ENCODE data around the gene ADAMTS16.

Gene ADAMTS16

DNA sequence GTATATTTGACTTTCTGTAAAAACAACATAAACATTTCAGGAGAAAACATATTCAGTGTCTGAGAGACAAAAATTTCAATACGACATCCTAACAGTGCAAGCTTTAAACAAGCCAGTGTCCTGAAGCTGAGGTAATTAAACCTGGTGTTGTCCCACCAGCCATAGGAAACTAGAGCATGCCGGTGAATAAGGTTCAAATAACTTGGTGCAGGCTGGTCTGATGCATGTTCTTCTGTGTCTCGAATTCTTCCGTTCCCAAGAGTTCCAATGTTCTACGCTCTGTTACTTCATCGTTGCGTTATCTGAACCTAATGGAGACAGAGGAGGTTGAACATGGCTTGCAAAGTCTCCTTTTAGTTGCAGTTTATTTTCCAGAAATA, 48.9 kb downstream of the ADAMTS16 start:
- DNase-seq = no peak

DNA sequence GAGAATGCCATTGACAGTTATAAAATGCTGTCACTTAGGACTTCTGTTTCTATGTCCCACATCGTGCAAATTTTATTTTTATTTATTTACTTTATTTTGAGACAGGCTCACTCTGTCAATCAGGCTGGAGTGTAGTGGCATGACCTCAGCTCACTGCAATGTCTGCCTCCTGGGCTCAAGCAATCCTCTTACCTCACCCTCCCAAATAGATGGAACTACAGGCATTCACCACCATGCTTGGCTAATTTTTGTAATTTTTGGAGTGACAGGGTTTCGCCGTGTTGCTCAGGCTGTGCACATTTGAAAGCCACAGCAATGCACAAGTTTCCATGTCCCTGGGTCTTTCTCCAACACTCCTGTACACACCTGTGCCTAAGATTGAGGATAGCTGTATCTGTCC, 51.8 kb downstream of the ADAMTS16 start:
- DNase-seq = no peak

DNA sequence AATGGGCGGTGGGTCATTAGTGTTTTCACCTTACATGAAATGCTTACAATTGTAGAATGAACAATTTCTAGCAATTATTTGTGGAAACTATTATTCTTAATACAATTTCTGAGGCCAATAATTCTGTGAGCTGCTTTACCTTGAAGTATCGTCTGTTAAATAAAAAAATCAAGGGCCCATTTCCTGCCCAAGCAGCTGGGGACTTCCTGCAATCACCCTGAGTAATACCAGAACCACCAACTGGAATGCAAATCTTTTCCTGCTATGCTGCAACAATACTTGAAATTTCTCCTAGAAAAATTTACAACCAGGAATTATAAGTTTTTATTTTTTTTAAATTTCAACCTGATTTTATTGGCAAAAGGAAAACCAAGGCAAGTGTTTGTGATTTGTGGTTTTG, 52.6 kb downstream of the ADAMTS16 start:
- DNase-seq = no peak

GRCh38 chr5:5195128-5195918, 55.2 kb downstream of the ADAMTS16 start:
- DNase-seq = no peak

GRCh38 chr5:5198135-5198534, 58.0 kb downstream of the ADAMTS16 start:
- DNase-seq = no peak

- no peak for DNase-seq
These were observed 58.7 kb downstream of the ADAMTS16 start for GRCh38 chr5:5198815-5199214.

DNA sequence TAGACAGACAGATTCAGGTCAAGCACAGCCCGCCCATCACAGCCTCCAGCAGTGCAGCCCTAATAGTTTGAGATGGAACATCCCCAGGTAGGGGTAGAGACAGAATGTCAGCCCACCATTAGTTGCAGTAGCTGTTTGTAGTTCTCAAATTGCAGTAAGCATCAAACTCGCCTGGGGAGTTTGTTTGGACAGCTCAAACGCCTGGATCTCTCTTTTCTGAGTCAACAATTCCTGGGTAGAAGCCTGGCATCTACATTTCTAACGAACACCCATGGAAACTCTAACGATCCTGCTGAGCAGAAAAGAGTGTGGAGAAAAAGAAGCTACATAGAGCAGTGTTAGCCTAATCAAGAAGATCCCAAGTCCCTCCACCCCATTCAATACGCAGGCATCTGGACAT, 59.4 kb downstream of the ADAMTS16 start:
- no peak for DNase-seq

- DNase-seq = no peak
These were observed 60.0 kb downstream of the ADAMTS16 start for GRCh38 chr5:5200133-5200532.

DNA sequence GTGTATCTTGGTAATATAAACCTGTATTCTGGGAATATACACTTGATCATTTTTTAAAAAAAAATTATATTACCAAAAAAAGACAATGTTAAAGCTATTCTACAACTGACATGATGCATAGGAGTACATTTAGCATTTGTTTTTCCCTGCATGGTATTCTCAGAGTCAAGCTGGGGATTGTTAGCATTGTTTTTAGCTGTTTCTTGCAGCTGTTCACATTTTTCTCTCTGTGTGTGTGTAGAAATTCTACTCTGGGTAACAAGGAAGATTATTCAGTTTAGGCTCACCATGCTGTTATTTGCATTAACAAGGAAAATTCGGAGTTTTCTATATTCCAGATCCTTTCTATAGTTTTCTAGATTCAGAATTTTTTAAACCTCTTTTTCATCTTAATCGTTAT, 62.2 kb downstream of the ADAMTS16 start:
- no peak for DNase-seq

- DNase-seq = no peak
These were observed 63.3 kb downstream of the ADAMTS16 start for GRCh38 chr5:5203451-5203850.

- no peak for DNase-seq
These were observed 67.7 kb downstream of the ADAMTS16 start for GRCh38 chr5:5207828-5208227.

GRCh38 chr5:5209089-5209488, 69.0 kb downstream of the ADAMTS16 start:
- no peak for DNase-seq

GRCh38 chr5:5209510-5210286, 69.6 kb downstream of the ADAMTS16 start:
- DNase-seq = no peak

DNA sequence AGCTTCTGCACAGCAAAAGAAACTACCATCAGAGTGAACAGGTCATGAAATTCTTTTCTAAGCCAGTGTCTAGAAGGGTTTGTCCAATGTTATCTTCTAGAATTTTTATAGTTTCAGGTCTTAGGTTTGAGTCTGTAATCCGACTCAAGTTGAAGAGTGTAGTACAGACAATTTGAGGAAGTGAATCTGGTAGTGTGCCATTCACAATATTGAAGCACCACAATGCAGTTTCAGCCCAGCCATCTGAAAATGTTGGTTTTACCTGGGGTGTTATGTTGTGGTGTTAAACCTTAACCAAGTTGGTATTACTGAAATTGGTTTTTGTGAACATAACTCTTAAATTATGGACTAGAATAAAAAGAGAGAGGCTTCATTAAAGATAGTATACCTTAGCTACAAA, 77.2 kb downstream of the ADAMTS16 start:
- no peak for DNase-seq

DNA sequence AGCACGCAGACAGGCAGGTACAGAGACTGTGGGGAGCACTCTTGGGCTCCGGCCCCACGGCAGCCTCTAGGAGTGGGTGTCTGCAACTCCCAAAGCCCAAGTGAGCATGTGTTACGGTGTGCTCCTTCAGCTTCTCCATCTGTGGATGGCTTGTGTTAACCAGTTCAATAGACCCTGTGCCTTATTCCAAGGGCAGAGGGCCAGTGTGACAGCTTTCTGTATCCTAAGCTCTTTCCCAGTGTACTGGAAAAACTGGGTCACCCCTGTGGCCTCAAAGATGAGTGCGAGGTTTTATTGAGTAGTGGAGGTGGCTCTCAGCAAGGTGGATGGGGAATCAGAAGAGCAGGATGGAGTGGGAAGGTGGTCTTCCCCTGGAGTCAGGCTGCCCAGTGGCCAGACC, 78.3 kb downstream of the ADAMTS16 start:
- DNase-seq = no peak

- DNase-seq = no peak
These were observed 79.4 kb downstream of the ADAMTS16 start for GRCh38 chr5:5219541-5219940.

- DNase-seq = no peak
These were observed 80.9 kb downstream of the ADAMTS16 start for GRCh38 chr5:5220901-5221631.

GRCh38 chr5:5221724-5222123, 81.6 kb downstream of the ADAMTS16 start:
- DNase-seq = no peak

DNA sequence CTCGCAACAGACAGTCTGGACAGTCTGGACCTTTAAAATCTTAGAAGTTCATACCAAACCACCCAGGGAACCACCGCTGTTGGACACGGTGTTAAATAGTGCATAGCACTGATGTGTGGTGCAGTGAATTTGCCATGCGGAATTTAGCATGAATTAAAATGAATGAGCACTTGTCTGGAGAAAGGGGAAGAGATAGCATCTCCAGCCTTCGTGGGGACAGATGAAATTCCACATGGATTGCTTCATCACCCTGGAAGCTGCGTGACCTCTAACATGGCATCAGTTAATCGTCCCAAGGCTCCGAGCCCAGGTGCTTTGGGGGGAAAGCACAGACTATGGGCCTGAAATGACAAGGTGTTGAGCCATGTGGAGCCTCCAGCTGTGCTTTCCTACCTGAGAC, 91.4 kb downstream of the ADAMTS16 start:
- no peak for DNase-seq

- no peak for DNase-seq
These were observed 94.8 kb downstream of the ADAMTS16 start for GRCh38 chr5:5234912-5235311.

- DNase-seq = no peak
These were observed 95.6 kb downstream of the ADAMTS16 start for GRCh38 chr5:5235685-5236084.

DNA sequence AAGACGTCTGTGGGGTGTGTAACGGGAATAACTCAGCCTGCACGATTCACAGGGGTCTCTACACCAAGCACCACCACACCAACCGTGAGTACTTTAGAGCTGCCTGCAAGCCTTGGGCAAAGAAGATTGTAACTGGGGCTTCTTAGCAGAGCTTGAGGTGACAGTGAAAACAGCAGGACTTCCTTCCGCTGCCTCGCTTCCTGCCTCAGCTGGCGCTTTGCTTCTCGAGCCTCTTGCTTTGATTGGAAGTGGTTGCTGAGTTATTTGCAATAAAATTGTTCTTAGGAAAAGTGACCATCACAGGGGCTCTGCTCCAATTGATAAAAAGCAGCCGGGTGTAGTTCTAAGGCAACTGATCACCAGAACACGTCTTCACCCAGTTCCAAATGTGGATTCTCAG, 99.1 kb downstream of the ADAMTS16 start:
- no peak for DNase-seq

DNA sequence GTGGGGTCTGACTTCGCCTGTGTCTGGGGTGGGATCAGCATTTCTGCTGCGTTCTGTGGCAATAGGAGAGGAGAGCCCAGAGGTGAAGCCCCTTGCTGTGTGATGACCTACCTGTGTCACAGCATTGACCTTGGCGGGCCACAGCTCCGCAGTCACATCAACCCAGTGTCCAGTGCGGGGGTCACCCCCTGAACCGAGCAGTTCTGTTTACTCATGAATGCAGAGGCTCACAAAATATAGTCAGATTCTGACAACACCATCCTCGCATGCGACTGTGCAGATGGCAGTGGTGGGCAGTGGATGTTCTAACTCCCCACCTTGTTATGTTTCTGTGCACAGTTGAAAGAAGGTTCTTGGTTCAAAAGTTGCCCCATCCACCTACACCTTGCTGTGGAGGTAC, 100.1 kb downstream of the ADAMTS16 start:
- no peak for DNase-seq

DNA sequence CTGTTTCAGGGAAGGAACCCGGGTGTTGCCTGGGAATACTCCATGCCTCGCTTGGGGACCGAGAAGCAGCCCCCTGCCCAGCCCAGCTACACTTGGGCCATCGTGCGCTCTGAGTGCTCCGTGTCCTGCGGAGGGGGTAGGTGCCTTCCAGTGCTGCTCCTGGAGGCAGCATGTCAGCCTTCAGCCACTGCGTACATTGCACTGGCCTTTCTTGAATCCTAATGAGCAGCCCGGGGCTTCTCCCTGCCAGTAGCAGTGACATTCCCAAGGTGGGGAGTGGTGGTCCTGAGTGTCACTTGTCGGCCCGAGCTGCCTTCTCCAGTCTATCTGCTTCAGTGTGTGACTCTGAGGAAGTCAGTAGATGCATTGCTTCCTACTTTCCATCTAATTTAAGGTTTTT, 101.9 kb downstream of the ADAMTS16 start:
- no peak for DNase-seq

Data from activated CD8-positive, alpha-beta memory T cell treated with anti-CD3 and anti-CD28 coated beads, Interleukin-2, amount 50 U/mL, for 48 hours (primary cell).